SK-N-SH (cell line): ENCODE data around the gene CD63.

Experiments used
- CTCF ChIP-seq: fragments of 200-600 bp; sonication (generic); IDR thresholded peaks from 2 replicates; pipeline ENCODE4 v1.6.1; 2017; ENCODE audit warnings: antibody characterized with exemption, mild to moderate bottlenecking, moderate library complexity
- RAD21 ChIP-seq: IDR thresholded peaks from 2 replicates; pipeline ENCODE4 v1.6.1; 2012; ENCODE audit warnings: mild to moderate bottlenecking, low read length
- SIN3A ChIP-seq: IDR thresholded peaks from 2 replicates; pipeline ENCODE4 v1.6.1; 2012; ENCODE audit warnings: low read depth, mild to moderate bottlenecking, low read length, moderate library complexity, borderline replicate concordance
- TAF1 ChIP-seq: IDR thresholded peaks from 2 replicates; pipeline ENCODE4 v1.6.1; 2012; ENCODE audit warnings: low read depth, mild to moderate bottlenecking, low read length, moderate library complexity, borderline replicate concordance

GRCh38 chr12:55705782-55706402 lies 22.9 kb downstream of the CD63 start:
- TF ChIP-seq CTCF (peak; percentile 46), SIN3A (no peak), RAD21 (no peak), TAF1 (no peak)
